Gastroesophageal sphincter (tissue), 3 donors: Measurements from ENCODE around the gene GOLGA1.
A peak's percentile ranks its signal among the peaks of the same experiment; 100 is the strongest.

Experiments
- EP300 ChIP-seq: sonication (generic); formaldehyde crosslinking; IDR thresholded peaks from one replicate; pipeline ENCODE4 v1.6.1; 2017; ENCODE audit warnings: antibody characterized with exemption, mild to moderate bottlenecking
- POLR2A ChIP-seq, 2 donors: fragments of 450-650 bp; IDR thresholded peaks; one replicate each; pipeline ENCODE4 v1.6.1; 2017; ENCODE audit warnings: antibody characterized with exemption in 2 of 2, mild to moderate bottlenecking in 2 of 2, moderate library complexity in 1 of 2
- POLR2AphosphoS5 ChIP-seq: sonication (generic); formaldehyde crosslinking; IDR thresholded peaks from one replicate; pipeline ENCODE4 v1.6.1; 2017; ENCODE audit warnings: antibody characterized with exemption
- TF ChIP-seq, protein P1 (sequence below), 4 experiments: fragments of 200-600 bp in 2 of 4; fragments of 450-650 bp in 2 of 4; sonication (generic) in 1 of 4; IDR thresholded peaks; one replicate each; pipeline ENCODE4 v1.5.1; 2017 to 2019; ENCODE audit warnings: antibody characterized with exemption in 4 of 4, mild to moderate bottlenecking in 2 of 4, moderate library complexity in 2 of 4

DNA sequence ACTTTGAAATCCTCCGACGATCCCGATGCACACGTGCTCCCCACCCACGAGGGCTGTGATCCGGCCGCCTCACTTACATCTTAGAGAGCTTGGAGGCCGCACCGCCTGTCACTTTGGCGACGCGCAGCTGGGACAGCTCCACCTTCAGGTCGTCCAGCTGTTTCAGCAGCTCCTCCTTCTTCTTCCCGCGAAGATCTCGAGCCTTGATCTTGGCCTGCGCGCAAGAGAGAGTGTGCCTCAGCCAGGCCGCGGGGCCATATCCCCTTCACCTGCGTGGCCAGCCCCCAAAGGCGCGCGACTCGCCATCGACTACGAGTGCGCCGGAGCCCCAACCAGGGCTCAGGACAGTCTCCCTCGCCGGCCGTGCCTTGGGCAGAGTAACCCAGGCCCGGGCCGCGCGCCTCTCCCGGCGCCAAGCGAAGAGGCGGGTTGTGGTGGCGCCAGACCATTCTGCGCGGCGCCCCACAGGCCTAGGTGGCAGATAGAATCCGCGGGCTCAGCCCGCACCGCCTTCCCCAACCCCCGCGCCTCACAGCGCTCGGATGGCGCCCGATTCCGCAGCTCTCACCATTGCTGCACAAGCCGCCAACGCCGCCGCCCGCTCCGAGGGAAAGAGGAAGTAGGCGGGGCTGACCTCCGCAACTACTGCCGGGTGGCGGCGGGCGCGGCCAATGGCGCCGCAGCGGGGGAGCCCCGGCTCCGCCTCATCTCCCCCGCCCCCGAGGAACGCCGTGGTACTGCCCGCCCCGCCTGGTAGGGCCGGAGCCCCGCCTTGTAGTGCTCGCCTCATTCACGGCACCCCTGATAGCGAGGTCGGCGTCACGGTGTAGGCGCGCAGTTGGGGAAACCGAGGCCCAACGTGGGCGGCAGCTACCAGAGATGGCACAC lies 79.3 kb downstream of the GOLGA1 start, which contains the start of the genes ARPC5L and RPL35:
- TF ChIP-seq, protein P1, sequence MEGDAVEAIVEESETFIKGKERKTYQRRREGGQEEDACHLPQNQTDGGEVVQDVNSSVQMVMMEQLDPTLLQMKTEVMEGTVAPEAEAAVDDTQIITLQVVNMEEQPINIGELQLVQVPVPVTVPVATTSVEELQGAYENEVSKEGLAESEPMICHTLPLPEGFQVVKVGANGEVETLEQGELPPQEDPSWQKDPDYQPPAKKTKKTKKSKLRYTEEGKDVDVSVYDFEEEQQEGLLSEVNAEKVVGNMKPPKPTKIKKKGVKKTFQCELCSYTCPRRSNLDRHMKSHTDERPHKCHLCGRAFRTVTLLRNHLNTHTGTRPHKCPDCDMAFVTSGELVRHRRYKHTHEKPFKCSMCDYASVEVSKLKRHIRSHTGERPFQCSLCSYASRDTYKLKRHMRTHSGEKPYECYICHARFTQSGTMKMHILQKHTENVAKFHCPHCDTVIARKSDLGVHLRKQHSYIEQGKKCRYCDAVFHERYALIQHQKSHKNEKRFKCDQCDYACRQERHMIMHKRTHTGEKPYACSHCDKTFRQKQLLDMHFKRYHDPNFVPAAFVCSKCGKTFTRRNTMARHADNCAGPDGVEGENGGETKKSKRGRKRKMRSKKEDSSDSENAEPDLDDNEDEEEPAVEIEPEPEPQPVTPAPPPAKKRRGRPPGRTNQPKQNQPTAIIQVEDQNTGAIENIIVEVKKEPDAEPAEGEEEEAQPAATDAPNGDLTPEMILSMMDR (IDR thresholded peaks at IDR 0.05): peak in 3 of 4 experiments; percentile 3 to 36 (median 36)
- TF ChIP-seq POLR2A (IDR thresholded peaks at IDR 0.05) (peak; percentile 80 to 86), EP300 (no peak), POLR2AphosphoS5 (peak; percentile 93)
